HUDEP-2 (cell line): Measurements from ENCODE around the gene TRAPPC4.
"Not testable (repeated sequence)": the region's sequence is repeated elsewhere in the genome, so short reads cannot be mapped to it uniquely, and the experiment has no call there.

Experiments
- DNase-seq, 76 experiments: peaks; one replicate each; lab custom pipeline; 2025; ENCODE audit not compliant: unreplicated experiment in 76 of 76; lab: John Stamatoyannopoulos, UW

The TRAPPC4 gene

GRCh38 chr11:119018074-119018938, at the start of gene TRAPPC4, which contains the start of gene RPS25:
Gene TRAPPC4 (plus strand): TSS chr11:119018766. CDS start chr11:119018796, 30 bp downstream.
Gene RPS25 (minus strand): TSS chr11:119018343. CDS start chr11:119018284, 59 bp downstream.
- peak in 75 of 76 experiments; percentile 54 to 96 (median 89) for DNase-seq

- not testable (repeated sequence) for DNase-seq
These were observed 49.1 kb upstream of the TRAPPC4 start for GRCh38 chr11:118969508-118969907.

- DNase-seq = no peak
These were observed 46.9 kb upstream of the TRAPPC4 start, which contains the start of gene FOXR1 for GRCh38 chr11:118971646-118972045. Gene FOXR1 (plus strand): TSS chr11:118971761. CDS start chr11:118971932, 171 bp downstream.

GRCh38 chr11:118973985-118974384, 44.6 kb upstream of the TRAPPC4 start:
- no peak for DNase-seq

- no peak for DNase-seq
These were observed 42.5 kb upstream of the TRAPPC4 start for GRCh38 chr11:118975771-118976709.

- no peak for DNase-seq
These were observed 39.1 kb upstream of the TRAPPC4 start for GRCh38 chr11:118979434-118979833.

- peak in 1 of 76 experiments; percentile 16 for DNase-seq
These were observed 38.2 kb upstream of the TRAPPC4 start for GRCh38 chr11:118980191-118980881.

GRCh38 chr11:118984337-118984736, 34.2 kb upstream of the TRAPPC4 start:
- not testable (repeated sequence) for DNase-seq

- DNase-seq = no peak
These were observed 33.7 kb upstream of the TRAPPC4 start for GRCh38 chr11:118984825-118985224.

GRCh38 chr11:118988280-118988679, 30.3 kb upstream of the TRAPPC4 start:
- DNase-seq = no peak

GRCh38 chr11:118991486-118992038, 27.0 kb upstream of the TRAPPC4 start:
- DNase-seq = not testable (repeated sequence)

- DNase-seq = peak in 11 of 76 experiments; percentile 3 to 47 (median 16)
These were observed 21.5 kb upstream of the TRAPPC4 start for GRCh38 chr11:118996926-118997626.

GRCh38 chr11:118997627-118998387, 20.8 kb upstream of the TRAPPC4 start, which contains the start of gene CENATAC:
Gene CENATAC (plus strand): TSS chr11:118998138. CDS start chr11:118998198, 60 bp downstream.
- DNase-seq = peak in 75 of 76 experiments; percentile 48 to 95 (median 89)

- no peak for DNase-seq
These were observed 20.2 kb upstream of the TRAPPC4 start for GRCh38 chr11:118998388-118998717.

- DNase-seq = no peak
These were observed 19.7 kb upstream of the TRAPPC4 start for GRCh38 chr11:118998822-118999221.

- DNase-seq = peak in 2 of 76 experiments; percentile 6 to 18
These were observed 17.7 kb upstream of the TRAPPC4 start for GRCh38 chr11:119000906-119001305.

GRCh38 chr11:119006656-119007055, 11.9 kb upstream of the TRAPPC4 start:
- DNase-seq = peak in 3 of 76 experiments; percentile 12 to 15 (median 14)

GRCh38 chr11:119011476-119012053, 7.0 kb upstream of the TRAPPC4 start:
- DNase-seq = no peak
